Measurements from ENCODE around the gene MYPN.

Gene MYPN

DNA sequence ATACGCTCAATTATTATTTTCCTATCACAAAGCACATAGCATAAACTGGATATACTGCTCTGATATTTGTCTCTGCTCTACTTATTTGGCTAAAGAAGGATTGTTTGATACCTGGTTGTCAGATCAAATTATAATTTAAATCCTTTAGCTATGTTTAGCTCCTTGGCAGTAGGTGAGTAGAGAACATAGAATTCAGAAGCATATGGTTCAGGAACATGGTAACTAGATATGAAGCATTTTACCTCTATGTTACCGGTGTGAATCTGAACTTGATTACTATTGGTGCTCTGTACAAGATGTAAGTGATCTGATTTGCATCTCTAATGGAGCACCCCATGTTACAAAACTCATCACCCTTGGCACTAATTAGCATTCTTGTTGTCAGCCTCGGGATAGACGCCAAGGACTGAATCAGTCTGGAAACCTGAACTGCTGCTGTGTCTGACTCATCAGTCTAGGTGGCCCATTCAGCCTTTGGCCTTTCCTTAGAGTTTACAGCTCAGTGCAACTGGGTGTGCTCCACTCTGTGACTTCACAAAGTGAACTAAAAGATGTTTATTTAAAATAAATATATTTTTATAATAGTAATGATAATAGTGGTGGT, 12.3 kb upstream of the MYPN start:
- peak in 4 of 14 donors; percentile 2 to 81 (median 15) for DNase-seq

GRCh38 chr10:68099736-68100135, 9.6 kb upstream of the MYPN start:
- no peak for DNase-seq

DNA sequence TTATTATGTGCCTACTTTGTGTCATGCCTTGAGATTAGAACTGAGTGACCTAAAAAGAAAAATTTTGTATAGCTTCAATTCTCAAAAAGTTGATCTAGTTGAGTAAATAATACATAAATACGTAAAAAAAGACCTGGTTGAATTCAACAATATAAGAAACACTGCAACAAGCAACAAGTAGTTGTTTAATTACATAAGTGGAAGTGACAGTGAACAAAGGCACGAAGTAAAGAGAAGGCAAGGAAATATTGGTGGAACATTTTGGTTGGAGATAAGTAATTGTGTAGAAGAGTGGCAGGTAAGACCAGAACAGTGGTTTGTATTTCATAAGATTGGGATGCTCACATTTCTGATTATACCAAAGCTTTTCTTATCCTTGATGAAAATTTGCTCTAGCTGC, 8.2 kb upstream of the MYPN start:
- no peak for DNase-seq

DNA sequence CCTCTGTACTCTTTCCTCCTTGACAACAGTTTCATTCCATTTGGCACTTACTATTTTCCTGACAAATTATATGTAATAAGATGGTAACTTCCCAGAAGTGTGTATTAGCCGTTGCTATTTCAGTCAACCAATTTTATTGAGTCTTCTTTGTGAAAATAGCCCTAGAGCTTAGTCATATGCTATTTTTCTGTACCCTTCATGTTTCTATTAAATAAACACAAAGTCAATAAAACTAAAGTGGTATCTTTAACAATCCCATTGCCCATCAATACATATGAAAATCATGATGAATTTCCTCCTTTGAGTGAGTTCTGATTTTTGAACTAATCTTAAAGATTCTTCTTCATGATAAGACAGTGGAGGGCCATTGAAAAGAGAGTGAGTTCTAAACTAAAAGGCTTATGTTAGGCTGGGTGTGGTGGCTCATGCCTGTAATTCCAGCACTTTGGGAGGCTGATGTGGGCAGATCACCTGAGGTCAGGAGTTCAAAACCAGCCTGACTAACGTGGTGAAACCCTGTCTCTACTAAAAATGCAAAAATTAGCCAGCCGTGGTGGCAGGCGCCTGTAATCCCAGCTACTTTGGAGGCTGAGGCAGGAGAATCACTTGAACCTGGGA, 5.9 kb upstream of the MYPN start:
- DNase-seq, result no peak

DNA sequence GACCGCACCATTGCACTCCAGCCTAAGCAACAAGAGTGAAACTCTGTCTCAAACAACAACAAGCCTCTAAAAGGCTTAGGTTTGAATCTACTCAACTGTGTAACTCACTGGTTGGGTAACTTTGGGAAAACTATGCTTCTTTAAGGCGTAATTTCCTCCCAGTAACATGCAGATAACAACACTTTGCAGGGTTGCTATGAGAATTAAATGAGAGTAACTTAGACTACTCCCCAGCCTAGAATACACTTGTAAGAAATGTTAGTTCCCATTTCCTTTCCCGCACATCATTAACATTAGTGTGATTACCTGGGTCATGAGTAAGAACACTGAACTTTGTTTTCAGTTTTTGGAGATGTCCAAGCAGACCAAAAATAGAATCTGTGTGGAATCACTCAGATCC, 5.4 kb upstream of the MYPN start:
- no peak for DNase-seq

GRCh38 chr10:68105820-68106219, 3.5 kb upstream of the MYPN start:
- DNase-seq, result no peak

DNA sequence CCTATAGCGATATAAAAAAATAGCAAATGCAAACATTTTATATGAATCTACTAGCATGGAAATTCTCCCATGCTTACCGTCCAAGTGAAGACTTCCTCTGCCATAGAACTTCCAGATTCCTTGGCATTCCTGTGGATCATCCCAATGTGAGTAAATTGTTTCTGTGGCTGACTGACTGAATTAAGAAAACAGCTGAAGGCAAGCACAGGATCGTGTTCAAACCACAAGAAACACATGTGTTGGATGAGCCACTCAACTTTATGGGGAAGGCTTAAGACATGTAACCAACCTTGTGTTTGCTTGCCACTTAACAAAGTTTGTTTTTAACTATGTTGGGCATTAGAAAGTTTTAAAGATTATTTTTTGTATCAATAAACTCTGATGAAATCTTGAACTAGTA, 2.6 kb upstream of the MYPN start:
- no peak for DNase-seq

DNA sequence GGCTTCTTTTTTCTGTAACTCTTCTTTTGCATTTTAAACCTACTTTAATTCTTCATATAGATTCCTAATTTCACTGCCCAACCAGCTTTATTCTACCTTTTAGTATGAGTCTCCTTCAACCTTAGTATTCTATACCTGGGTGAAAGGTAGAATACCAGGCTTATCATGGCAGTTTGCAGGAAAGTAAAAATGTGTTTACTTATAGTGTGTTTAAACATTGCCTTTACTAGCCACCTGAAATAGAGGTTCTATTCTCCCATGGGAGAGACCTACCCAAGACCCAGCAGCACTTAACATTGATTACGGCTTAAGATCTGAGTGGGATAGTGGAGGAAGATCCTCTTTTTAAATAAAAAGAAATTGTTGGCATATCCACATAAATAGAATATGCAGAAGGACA, 1.6 kb upstream of the MYPN start:
- DNase-seq, result no peak

- no peak for DNase-seq
These were observed 1.2 kb upstream of the MYPN start for GRCh38 chr10:68108051-68108450.

- no peak for DNase-seq
These were observed 635 bp upstream of the MYPN start for GRCh38 chr10:68108653-68109052.

- DNase-seq, result no peak
These were observed 739 bp downstream of the MYPN start for GRCh38 chr10:68110027-68110426.

DNA sequence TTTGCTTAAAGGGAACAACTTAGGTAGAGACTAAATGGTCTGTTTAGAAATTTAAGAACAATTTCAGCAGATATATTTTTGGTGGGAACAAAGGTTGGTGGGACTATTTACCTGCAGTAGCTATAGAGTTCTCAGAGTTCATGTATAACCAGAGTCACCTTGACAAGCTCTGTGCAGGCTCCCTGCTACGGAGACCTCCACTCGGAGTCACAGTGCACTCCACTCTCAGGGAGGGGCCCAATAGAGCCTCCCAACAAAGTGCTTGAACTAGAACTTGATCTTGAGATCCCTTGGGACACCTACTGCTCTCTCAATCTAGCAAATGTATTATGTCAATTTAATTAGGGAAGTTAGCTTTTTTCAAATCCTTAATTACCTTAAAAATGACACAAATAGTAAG, 2.3 kb downstream of the MYPN start:
- no peak for DNase-seq

DNA sequence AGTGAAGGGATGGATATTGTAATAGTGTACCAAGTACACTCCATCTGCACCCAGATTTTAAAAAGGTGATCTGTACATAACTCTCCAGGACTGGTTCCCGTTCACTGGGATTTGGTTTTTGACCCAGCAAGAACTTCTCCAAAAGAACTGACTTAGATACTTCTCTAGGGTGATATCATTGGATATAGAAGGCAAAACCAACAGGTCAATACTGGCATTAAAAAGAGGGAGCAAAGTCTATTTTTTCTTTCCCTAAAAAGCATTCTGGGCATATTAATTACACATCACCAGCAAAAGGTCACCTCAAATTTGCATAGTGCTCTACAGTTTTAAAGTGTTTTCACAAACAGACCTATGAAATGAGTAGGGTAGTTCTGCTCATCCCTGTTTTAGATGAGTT, 3.5 kb downstream of the MYPN start:
- no peak for DNase-seq

GRCh38 chr10:68118657-68119056, 9.4 kb downstream of the MYPN start:
- DNase-seq, result no peak

GRCh38 chr10:68121020-68121743, 11.9 kb downstream of the MYPN start:
- DNase-seq, result no peak

GRCh38 chr10:68121852-68122251, 12.6 kb downstream of the MYPN start:
- DNase-seq, result no peak

GRCh38 chr10:68124718-68125117, 15.4 kb downstream of the MYPN start:
- DNase-seq, result no peak

DNA sequence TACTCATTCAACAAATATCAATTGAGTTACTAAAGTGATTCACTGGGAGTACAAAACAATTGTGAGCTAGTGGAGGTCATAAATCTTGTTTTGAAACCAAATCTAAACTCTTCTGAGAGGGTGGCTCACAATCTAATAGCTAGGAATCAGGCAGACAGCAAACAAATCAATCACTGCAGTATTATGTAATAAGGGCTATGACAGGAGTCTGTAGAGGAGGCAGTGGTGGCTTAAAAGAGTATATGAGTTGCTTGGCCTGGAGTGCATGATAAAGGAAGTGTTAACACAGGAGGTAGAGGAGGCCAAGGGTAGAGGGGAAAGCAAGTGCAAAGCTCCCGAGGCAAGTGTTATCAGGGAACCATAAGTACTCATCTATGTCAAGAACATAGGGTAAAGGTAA, 16.5 kb downstream of the MYPN start:
- DNase-seq, result no peak

- DNase-seq, result no peak
These were observed 18.7 kb downstream of the MYPN start for GRCh38 chr10:68128015-68128414.

GRCh38 chr10:68132391-68132790, 23.1 kb downstream of the MYPN start:
- DNase-seq, result no peak

DNA sequence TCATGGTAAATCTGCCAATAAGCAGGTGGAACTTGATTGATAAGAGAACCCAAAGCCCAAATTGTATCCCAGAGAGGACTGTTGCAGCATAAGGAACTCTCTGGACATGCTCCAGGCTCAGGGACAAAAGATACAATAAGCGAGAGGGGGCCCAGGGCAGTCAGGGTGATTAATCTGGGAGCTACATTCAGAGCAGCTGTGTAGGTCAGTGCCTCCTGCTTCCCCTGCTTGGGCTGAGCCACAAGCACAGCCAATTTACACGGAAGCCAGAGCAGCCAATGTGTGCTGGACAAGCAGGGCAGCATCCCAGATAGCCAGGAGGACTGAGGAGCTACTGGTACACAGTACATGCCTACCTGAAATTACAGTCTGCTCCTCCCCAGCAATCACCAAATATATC, 24.2 kb downstream of the MYPN start:
- peak in 1 of 14 donors; percentile 14 for DNase-seq

- DNase-seq, result no peak
These were observed 26.1 kb downstream of the MYPN start for GRCh38 chr10:68135362-68135761.

GRCh38 chr10:68135922-68136792, 26.9 kb downstream of the MYPN start:
- peak in 1 of 14 donors; percentile 72 for DNase-seq
